Esophagus muscularis mucosa (tissue), 4 donors: ENCODE data around the gene AP2A1.

Experiments
- CTCF ChIP-seq, 3 experiments: fragments of 200-600 bp in 2 of 3; fragments of 450-650 bp in 1 of 3; sonication (generic) in 2 of 3; IDR thresholded peaks; one replicate each; pipeline ENCODE4 v1.5.1; 2017 to 2019; ENCODE audit warnings: antibody characterized with exemption in 3 of 3, mild to moderate bottlenecking in 2 of 3, moderate library complexity in 1 of 3
- EP300 ChIP-seq: sonication (generic); formaldehyde crosslinking; IDR thresholded peaks from one replicate; pipeline ENCODE4 v1.6.1; 2017; ENCODE audit warnings: antibody characterized with exemption
- POLR2A ChIP-seq: fragments of 450-650 bp; IDR thresholded peaks from one replicate; pipeline ENCODE4 v1.6.1; 2017; ENCODE audit warnings: antibody characterized with exemption, moderate library complexity, mild to moderate bottlenecking, low read depth
- POLR2AphosphoS5 ChIP-seq, 2 donors: sonication (generic); formaldehyde crosslinking; IDR thresholded peaks; one replicate each; pipeline ENCODE4 v1.6.1; 2017; ENCODE audit warnings: antibody characterized with exemption in 2 of 2

GRCh38 chr19:49855277-49855675, 88.5 kb downstream of the AP2A1 start:
- TF ChIP-seq POLR2AphosphoS5 (IDR thresholded peaks at IDR 0.05) (no peak), POLR2A (no peak), CTCF (IDR thresholded peaks at IDR 0.05) (no peak), EP300 (no peak)
